Measurements from ENCODE around the gene PHACTR4. TPM values are rescaled to one million over a fixed set of nuclear protein-coding genes. Genes with fewer than 3 reads are reported as not detected.

The PHACTR4 gene
- total RNA-seq, 1 experiment from 2014 or later: 52.9 TPM

GRCh38 chr1:28507247-28507645 is 137.7 kb downstream of the PHACTR4 start:
- H3K36me3 Mint-ChIP-seq: peaks cover 68% of the 10 kb centered on the region
- peak overlapping the region; percentile 99 for H3K4me3 Mint-ChIP-seq
- DNase-seq (ENCODE audit: low spot score): no peak
- no peaks in the 10 kb centered on the region for H3K9me3 Mint-ChIP-seq
- H3K4me1 Mint-ChIP-seq: peaks cover 36% of the 10 kb centered on the region
- peaks cover 7% of the 10 kb centered on the region for H3K27me3 Mint-ChIP-seq (ENCODE audit: low read depth)
- ChIA-PET CTCF (no interaction called here), POLR2A (interaction anchor here (0.8 to 3.1 kb wide), 4 partner anchors 11 to 271 kb away, joined by 3 to 12 read pairs (median 4); partner anchors contain the start of gene ATP5IF1)
- no peak for ATAC-seq
- TF ChIP-seq ATF1 (CRISPR knock-in tag; IDR thresholded peaks at IDR 0.05) (no peak), PRRX2 (CRISPR knock-in tag; IDR thresholded peaks at IDR 0.05) (0 out of 2 replicates have a peak, but pooled peaks have one; percentile 64), EMX1 (CRISPR knock-in tag; IDR thresholded peaks at IDR 0.05) (peak; percentile 67), ZNF423 (CRISPR knock-in tag; IDR thresholded peaks at IDR 0.05) (no peak), ZNF425 (CRISPR knock-in tag; conservative IDR thresholded peaks at IDR 0.05) (peak; percentile 92), FOXJ3 (CRISPR knock-in tag; IDR thresholded peaks at IDR 0.05; ENCODE audit: borderline replicate concordance) (no peak), ZNF532 (CRISPR knock-in tag; IDR thresholded peaks at IDR 0.05; ENCODE audit: borderline replicate concordance) (peak; percentile 27), ZMAT4 (CRISPR knock-in tag; IDR thresholded peaks at IDR 0.05) (peak; percentile 41; the same call in 1 of the 2 replicates), ERG (CRISPR knock-in tag; IDR thresholded peaks at IDR 0.05) (peak; percentile 85), ZNF671 (CRISPR knock-in tag; IDR thresholded peaks at IDR 0.05) (peak; percentile 91; the same call in 1 of the 2 replicates), CREM (CRISPR knock-in tag; IDR thresholded peaks at IDR 0.05) (no peak), HMGXB4 (CRISPR knock-in tag; IDR thresholded peaks at IDR 0.05) (no peak), CDX4 (CRISPR knock-in tag; IDR thresholded peaks at IDR 0.05; ENCODE audit: borderline replicate concordance) (no peak), AR (CRISPR knock-in tag; IDR thresholded peaks at IDR 0.05) (peak; percentile 91), SOX15 (CRISPR knock-in tag; IDR thresholded peaks at IDR 0.05) (no peak)
- H3K27ac Mint-ChIP-seq: peak overlapping the region; percentile 99
